GM18873 (cell line): ENCODE results near the gene FRY.

ENCODE experiments used
- ATAC-seq: cut with Tn5 transposase; IDR thresholded peaks from one replicate; pipeline ENCODE4 v1.9.1; 2021; ENCODE audit warnings: mild to moderate bottlenecking, moderate library complexity, moderate number of reproducible peaks; ENCODE audit not compliant: unreplicated experiment, low FRiP score

The FRY gene

DNA sequence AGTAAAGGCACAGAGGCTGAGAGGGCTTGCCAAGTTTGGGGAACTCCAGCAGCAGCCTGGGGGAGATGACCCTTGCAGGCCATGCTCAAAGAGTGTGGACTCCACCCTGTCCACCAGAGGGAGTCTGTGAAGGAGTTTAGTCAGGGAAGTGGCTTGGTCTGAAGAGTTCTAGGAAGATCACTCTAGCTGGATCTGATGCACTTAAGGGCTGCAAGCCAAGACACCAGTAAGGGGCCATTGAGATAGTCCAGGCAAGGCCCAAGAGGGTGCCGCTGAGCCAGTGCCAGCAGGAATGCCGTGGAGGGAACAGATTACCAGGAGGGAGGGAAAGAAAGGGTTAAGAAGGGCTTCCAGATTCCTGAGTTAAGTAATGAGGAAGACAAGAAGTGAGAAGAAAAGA, 214.9 kb downstream of the FRY start:
- ATAC-seq: peak; percentile 77

DNA sequence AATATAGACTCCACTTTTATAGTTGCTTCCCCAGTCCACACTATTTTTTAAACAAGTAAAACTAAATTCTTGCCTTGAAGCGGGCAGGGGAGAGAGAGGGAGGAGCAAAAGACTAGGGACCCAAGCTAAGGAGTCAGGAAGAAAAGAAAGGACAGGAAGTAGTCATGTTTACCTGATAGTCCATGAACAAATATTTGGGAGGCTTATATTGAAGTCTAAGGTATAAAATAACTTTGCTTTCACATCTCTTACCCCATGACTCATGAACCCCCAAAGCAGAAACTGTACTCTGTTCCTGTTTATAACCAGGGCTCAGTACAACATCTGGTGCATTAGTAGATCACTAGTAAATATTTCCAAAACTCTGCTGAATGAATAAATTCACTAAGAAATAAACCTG, 216.3 kb downstream of the FRY start:
- no peak for ATAC-seq

DNA sequence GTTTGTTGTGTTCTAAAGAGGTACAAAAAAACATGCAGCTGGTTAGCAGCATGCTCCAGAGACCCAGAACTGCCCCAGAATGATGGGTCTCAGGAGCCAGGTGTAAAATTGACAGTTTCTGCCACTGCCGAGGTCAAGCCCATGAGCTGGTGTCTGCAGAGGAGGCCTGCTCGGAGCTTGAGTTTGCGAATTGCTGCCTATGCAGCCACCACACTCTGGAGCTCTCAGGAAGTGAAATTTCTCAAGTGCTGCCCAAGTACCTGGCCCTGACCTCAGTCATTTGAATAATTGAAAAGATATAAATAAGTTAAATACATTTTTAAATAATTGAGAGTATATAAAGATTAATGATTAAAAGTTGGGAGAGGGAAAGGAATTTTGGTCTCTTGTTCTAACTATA, 217.2 kb downstream of the FRY start:
- no peak for ATAC-seq

DNA sequence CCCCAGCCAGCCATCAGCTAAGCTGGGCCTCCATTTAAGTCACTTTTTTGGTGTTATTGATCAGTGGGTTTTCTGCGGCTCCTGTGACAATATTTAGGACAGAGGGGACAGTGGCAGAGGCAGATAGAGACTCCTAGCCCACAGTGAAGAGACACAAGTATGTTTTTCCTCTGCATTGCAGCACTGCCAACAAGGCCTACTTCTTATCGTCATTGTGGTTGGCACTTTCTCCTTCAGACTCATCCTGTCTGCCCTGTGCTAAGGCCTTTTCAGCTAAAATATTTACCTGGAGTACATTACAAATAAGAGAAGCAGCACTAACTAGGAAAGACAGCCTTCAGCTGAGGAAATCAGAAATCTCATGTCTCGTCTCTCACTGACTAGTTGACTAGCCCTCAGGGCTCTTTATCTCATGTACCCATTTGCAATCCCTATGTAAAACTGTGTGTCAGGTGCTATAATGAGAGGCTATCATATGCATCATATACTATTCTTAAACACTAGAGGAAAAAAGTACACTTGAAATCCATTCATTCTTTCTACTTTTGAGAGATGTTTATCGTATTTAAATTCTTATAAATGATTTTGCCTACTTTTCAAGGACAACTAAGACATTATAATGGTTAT, 221.4 kb downstream of the FRY start:
- ATAC-seq: no peak

DNA sequence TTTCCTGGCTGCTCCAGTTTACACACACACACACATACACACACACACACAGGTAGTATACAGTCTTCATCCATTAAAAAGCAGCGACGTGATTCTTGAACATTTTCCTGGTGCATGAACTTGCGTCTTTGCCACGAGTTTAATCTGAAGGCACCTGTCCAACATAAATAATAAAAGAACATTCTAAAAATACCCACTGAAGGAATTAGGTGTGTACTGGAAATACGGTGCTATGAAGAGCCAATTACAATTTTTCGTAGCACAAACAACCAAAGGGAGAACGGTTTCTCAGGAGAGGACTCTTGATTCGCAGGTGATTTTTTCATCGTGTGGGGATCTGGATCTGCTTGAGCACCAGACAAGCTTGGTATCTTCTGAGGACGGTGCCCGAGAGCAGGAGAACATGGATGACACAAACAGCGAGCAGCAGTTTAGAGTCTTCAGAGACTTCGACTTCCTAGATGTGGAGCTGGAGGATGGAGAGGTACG, 222.4 kb downstream of the FRY start:
- no peak for ATAC-seq

DNA sequence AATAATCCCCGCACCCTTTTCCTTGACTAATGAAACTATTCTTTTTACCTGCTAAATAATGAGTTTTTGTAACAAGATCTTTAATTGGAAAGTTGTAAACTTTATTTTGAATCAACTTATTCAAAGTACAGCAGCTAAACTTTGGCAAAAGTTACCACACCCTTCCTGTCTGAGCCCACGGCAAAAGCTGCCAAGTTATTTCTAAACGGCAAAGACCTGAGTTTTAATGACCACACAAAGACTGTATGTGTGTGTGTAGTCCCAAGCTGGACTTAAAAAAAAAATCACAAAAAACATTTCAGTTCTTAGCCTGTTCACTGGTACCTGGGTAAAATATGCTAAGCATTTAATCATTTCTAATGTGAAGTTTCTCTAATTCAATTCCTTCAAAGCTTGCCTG, 222.8 kb downstream of the FRY start:
- ATAC-seq: no peak

DNA sequence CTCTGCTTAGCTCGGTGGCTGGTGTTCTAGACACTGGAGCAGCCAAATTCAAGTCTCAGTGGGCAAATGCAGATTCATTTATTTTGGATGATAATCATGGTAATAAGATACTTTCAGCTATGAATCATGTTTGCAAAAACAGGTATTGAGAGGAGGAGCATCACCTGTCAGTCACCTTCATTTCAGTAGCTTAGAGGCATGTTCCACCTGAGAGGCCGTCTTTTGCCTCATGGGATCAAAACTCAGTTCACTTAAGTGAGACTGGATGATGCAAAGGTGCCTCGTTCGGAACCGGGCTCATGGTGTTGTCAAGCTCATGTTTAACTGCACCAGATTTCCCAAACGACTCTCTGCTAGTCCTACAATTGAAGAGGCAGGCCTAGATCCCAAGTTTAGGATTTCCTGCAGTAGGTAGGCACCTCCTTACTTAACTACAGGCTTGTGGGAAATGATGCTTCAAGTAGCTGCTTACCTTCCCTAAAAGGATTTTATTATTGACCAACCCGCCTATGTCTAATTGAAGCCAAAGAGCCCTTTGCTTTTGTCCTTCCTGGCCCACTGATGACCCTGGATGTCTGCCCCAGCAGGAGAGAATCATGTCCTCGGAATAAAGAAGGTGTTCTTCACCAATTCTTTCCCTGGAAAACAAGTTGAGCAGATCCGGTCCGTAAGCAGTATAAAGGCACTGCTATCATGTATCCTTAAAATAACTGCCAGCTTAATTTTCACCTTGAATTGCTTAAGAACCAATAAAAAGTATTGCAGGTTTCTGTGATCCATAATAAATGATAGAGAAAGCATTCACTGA, 223.5 kb downstream of the FRY start:
- ATAC-seq: no peak

DNA sequence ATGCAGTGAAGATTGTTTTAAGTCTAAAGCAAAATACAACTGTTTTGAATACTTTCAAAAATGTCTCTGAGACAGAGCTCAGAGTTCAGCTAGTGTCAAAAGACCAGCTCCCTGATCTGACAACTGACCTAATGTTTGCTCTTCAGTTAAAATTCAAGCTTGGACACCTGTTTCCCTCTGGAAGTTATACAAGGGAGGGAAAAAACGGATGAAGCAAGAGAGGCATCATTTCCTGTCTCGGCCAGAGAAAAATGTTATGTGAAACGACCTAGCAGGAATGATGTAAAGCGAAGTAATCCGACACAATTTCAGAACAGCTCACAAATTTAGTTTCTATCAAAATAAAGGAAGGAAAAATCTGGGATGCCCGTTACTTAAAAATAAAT, 224.1 kb downstream of the FRY start:
- ATAC-seq: no peak

DNA sequence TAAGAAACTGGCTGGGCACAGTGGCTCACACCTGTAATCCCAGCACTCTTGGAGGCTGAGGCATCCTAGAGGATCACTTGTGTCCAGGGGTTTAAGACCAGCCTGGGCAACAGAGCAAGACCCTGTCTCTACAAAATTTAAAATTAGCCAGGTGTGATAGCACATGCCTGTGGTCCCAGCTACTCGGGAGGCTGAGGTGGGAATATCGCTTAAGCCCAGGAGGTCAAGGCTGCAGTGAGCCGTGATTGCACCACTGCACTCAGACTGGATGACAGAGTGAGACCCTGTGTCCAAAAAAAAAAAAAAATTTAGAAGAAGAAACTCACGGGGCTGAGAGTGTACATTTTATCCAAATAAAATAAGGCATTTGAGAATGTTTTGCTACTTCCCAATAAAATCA, 224.7 kb downstream of the FRY start:
- no peak for ATAC-seq

DNA sequence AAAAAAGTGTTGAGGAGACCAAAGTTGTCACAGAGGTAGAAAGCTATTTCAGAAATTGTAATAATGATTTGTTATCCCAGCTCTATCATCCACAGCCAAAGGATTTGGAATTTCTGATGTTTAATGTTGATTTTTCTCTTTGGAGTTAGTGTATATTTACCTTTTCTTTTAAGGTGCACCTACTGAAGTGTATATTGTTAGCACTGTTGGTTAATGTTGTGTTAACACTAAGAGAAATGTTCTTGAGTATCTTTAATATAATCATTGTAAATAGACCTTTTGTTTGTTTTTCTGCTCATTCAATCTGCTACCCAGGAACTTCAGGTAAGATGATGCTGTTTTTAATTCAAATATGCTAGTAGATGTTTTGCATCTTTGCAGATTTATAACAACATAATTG, 226.1 kb downstream of the FRY start:
- ATAC-seq: no peak

DNA sequence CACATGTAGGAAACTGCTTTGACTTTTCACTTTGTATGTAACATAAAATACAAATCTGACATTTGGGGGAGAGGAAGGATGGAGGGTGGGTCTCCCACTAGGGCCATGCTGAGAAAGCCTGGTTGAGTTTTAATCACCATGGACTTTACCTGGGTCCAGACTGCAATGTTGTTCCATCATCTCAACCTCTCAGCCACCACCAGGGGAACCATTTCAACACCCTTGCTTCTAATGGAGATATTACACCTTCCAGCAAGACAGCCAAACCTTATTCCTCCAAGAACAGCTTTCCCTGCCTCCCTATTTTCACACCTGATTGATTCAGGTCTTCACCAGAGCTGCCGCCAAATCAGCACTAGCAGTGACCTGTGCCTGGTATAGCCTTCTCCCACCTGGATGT, 227.5 kb downstream of the FRY start:
- ATAC-seq: no peak

DNA sequence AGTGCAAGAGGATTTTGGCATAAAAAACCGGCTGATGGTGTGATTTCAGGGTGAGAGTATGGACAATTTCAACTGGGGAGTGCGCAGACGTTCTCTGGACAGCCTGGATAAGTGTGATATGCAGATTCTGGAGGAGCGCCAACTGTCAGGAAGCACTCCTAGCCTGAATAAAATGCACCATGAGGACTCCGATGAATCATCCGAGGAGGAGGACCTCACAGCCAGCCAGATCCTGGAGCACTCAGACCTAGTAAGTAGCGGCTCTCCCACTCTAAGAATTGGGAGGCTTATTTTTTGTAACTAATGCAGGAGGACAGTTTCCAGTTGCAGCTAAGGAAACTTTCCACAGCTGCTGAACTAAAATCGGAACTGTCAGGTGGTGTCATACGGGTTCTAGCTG, 230.0 kb downstream of the FRY start:
- no peak for ATAC-seq

DNA sequence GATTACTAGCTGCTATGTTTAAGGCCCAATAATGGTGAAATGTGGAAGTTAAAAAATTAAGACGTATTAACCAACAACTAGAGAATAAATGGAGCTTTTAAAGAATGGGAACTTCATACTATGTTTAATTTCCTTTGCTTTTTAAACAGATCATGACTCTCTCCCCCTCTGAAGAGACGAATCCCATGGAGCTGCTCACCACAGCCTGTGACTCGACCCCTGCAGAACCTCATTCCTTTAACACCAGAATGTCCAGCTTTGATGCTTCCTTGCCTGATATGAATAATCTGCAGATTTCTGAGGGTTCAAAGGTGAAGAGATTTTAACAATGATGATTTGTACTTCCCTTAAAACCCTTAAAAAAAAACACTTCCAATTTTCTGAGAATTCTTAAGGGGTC, 230.6 kb downstream of the FRY start:
- ATAC-seq: no peak

DNA sequence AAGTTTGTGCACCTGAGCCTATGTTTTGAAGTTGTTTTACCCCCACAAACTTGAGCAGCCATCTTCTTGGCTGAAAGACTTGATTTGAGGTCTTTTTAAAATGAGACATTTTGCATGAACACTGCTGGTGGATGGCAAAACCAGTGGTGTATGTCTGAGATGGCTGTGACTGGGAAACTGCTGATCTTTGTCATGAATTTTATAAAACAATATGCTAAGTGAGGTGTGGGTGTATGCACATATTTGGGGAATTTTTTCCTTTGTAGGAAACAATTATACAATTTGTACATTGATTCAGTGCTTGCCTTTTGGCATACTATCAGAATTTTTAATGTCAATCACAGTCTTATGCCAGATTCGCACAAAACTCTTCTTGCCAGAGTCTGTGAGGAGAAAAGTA, 231.0 kb downstream of the FRY start:
- no peak for ATAC-seq

DNA sequence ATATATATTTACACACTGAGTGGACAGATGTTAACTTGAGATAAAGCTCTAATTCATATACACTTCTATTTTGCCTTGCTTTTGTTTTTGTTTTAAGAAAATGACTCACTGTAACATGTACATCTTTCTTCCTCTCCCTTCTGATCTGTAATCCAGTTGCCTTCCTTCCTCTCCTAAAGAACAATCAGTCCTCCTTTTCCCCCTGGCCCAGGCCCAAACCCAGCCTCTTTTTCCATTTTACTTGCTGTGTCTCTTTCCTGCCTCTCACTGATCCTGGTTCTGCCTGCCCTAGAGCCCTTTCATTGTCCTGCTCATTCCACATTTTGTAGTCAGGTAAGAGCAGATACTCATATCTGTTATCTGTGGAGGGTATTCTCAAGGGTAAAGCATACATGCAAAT, 232.8 kb downstream of the FRY start:
- ATAC-seq: no peak

DNA sequence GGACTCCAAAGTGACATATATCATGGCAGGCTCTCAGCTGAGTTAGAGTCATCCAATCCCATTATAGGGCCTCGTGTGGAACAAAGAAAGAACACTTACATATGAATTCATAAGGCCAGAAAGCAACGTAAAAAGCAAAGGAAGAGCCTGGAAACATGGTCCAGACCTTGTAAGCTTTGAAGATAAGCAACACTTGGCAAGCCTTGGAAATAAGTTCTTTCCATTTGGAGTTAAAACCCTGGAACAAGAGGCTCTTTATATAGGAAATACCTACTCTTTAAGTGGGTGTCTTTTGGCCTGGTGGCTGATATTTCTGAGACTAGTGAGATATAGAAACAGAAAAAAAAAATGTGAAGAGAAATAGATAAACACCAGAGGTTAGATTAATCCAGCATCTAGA, 234.2 kb downstream of the FRY start:
- ATAC-seq: no peak

DNA sequence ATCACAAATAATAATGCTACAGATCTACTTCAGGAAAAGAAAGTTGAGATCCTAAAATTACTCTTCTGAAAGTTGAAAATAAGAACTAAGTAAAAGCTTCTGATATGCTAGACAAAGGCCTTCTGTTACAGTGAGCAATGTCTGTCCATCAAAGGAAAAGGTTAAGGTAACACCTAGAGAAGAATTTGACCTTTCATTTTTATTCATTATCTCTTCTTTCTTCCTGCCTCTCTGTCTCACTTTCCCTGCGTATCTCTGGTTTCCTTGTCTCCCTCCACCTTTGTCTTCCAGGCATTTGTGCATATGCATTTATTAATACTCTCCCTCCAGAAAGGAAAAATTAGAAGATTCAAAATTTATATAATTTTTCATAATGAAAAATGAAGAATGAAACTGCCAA, 234.6 kb downstream of the FRY start:
- ATAC-seq: no peak

DNA sequence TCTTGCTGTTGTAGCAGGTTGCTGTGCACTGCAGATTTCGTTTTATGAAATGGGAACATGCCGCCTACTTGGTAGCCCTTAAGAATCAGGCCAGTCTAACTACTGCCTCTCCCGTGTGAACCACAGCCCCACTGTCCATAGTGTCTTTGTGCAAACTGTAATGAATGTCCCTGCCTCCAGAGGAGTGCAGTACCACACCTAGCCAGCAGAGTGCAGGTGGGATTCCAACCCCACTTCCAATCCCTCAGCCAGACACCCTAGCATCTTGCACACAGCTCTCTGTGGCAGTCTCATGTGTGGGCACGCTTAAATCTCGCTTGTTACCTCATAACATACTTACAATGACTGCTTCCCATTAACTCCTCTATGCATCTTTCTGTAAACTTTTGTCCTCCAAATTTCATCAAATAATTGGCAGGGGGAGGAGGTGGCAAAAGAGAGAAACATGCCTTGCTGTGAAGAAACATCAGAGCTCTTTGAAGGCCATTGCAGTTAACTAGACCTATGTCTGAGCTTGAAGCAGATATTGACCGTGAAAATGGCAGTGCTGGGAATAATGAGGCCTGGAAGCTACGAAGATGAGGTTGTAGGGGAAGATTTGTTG, 236.4 kb downstream of the FRY start:
- ATAC-seq: peak; percentile 94

DNA sequence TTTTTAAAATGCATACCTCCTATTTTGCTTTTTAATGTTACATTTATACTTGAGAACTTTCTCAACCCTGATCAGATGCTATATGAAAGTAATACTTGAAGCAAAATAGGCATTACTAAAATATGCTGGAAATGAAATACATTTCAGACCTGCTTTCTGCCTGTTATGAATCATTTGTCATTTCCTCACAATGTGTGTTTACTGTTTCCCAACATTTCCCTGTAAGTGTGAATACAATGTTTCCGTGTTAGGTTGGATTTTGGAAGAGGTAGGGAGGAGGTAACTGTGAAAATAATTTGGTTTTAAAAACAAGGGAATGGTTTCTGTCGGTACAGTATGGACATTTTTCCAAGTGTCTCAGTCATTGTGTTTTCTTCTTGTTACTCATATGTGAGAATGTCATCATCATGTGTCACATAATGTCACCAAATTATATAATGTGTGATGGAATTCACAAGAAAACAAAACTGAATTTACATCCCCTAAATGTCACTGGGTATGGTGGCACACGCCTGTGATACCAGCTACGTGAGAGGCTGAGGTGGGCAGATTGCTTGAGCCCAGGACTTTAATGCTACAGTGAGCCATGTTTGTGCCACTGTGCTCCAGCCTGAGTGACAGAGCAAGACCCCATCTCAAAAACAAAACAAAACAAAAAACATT, 240.6 kb downstream of the FRY start:
- ATAC-seq: no peak

DNA sequence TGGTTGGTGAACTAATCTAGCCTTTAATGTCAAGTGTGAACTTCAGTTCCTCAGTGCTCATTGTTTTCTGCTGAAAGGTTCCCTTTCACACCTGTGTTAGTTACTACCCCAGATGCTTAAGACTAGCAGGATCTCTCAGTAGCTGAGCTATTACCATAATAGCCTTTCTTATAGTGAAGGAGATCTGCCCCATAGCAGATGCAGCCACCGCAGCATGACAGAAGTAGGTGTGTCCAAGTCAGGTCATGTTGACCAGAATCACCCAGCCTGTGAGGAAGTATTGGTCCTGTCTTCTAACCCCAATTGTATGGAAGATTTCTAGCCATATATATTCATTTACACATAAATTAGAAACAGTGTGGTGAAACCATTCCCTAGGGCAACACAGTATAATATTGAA, 246.3 kb downstream of the FRY start:
- ATAC-seq: no peak

DNA sequence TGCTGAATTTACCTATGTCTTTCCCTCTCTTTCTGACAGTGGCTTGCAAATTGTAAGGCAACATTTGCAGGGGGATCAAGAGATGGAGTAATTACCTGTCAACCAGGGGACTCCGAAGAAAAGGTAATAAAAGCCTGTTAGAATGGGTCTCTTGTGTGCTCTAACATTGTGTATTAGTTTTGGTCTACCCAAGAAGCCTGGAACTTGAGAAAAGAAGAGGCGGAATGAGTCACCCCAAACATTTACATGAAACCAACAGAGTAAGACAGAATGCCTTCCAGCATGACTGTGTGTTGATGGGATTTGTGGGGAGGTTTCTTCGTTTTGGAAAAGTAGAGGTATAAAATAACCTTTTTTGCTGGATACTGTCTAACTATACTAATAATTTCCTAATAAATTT, 246.9 kb downstream of the FRY start:
- no peak for ATAC-seq
